Activated B cell treated with CpG ODN at 0.5 μM for 24 hours (primary cell): ENCODE measurements around the gene DLX6. TPM values are rescaled to one million over a fixed set of nuclear protein-coding genes. Genes with fewer than 3 reads are reported as not detected.

ENCODE experiments used
- ATAC-seq: fragments of 200-7000 bp; cut with Tn5 transposase; one replicate; pipeline ENCODE4 v1.10.0; 2021; ENCODE audit warnings: low read depth, mild to moderate bottlenecking, moderate library complexity
- CTCF ChIA-PET: fragments of 350-600 bp; sonication (Branson Sonifier 250); formaldehyde crosslinking; loops from one replicate; lab custom pipeline; 2021; ENCODE audit warnings: antibody characterized with exemption; lab: Charles Lee
- POLR2A ChIA-PET: fragments of 350-600 bp; sonication (Branson Sonifier 250); formaldehyde crosslinking; loops from one replicate; lab custom pipeline; 2021; ENCODE audit warnings: antibody characterized with exemption; lab: Charles Lee
- DNase-seq: peaks from one replicate; pipeline ENCODE4 v3.0.0; 2022
- H3K27ac Mint-ChIP-seq: one replicate; pipeline ENCODE4 v1.8.0; 2020; ENCODE audit warnings: mixed read lengths
- H3K27me3 Mint-ChIP-seq: one replicate; pipeline ENCODE4 v1.8.0; 2021; ENCODE audit warnings: mixed read lengths
- H3K36me3 Mint-ChIP-seq: one replicate; pipeline ENCODE4 v1.8.0; 2021; ENCODE audit warnings: low read depth, mixed read lengths
- H3K4me1 Mint-ChIP-seq: one replicate; pipeline ENCODE4 v1.8.0; 2021; ENCODE audit warnings: mixed read lengths
- H3K4me3 Mint-ChIP-seq: one replicate; pipeline ENCODE4 v1.8.0; 2020; ENCODE audit warnings: mild to moderate bottlenecking, mixed read lengths
- H3K9me3 Mint-ChIP-seq: one replicate; pipeline ENCODE4 v1.8.0; 2020; ENCODE audit warnings: mixed read lengths
- CTCF ChIP-seq: fragments of 200-600 bp; IDR thresholded peaks from one replicate; pipeline ENCODE4 v1.8.0; 2022; ENCODE audit warnings: antibody characterized with exemption, mild to moderate bottlenecking
- intact Hi-C: fragments of 100-400 bp; cut with micrococcal nuclease; formaldehyde crosslinking; loops from one replicate; pipeline ENCODE4 v1.15.1; 2024
- total RNA-seq: library from RNA; stranded (reverse); gene quantifications from 2 replicates; pipeline ENCODE4 v1.2.3, GENCODE V29; 2022

Gene DLX6
- total RNA-seq, 1 donor from 2014 or later: not detected

GRCh38 chr7:97018126-97018601, 12.8 kb downstream of the DLX6 start:
- ATAC-seq (no peak), DNase-seq (no peak)
- intact Hi-C loops: no loop called here
- H3K4me3 Mint-ChIP-seq: no peak overlapping the region
- ChIA-PET CTCF (no interaction called here), POLR2A (no interaction called here)
- no peak for TF ChIP-seq CTCF
- no peaks in the 10 kb centered on the region for H3K9me3 Mint-ChIP-seq
- no peaks in the 10 kb centered on the region for H3K36me3 Mint-ChIP-seq
- peaks cover 82% of the 10 kb centered on the region for H3K27me3 Mint-ChIP-seq
- peaks cover 8% of the 10 kb centered on the region for H3K4me1 Mint-ChIP-seq
- no peak overlapping the region for H3K27ac Mint-ChIP-seq

GRCh38 chr7:97018791-97019531, 13.6 kb downstream of the DLX6 start:
- Mint-ChIP-seq H3K27ac (no peak overlapping the region), H3K27me3 (peaks cover 82% of the 10 kb centered on the region), H3K9me3 (no peaks in the 10 kb centered on the region), H3K4me1 (peaks cover 10% of the 10 kb centered on the region), H3K4me3 (no peak overlapping the region), H3K36me3 (no peaks in the 10 kb centered on the region)
- POLR2A ChIA-PET: no interaction called here
- intact Hi-C loops: no loop called here
- CTCF ChIA-PET: no interaction called here
- DNase-seq (no peak), ATAC-seq (no peak)
- no peak for TF ChIP-seq CTCF

- intact Hi-C loops: no loop called here
- H3K27me3 Mint-ChIP-seq: peaks cover 85% of the 10 kb centered on the region
- ChIA-PET CTCF (no interaction called here), POLR2A (no interaction called here)
- no peak overlapping the region for H3K4me3 Mint-ChIP-seq
- no peak for TF ChIP-seq CTCF
- H3K36me3 Mint-ChIP-seq: no peaks in the 10 kb centered on the region
- peaks cover 11% of the 10 kb centered on the region for H3K4me1 Mint-ChIP-seq
- no peak for ATAC-seq
- H3K9me3 Mint-ChIP-seq: no peaks in the 10 kb centered on the region
- no peak overlapping the region for H3K27ac Mint-ChIP-seq
- DNase-seq: no peak
Observed at GRCh38 chr7:97019710-97020225, 14.4 kb downstream of the DLX6 start.

DNA sequence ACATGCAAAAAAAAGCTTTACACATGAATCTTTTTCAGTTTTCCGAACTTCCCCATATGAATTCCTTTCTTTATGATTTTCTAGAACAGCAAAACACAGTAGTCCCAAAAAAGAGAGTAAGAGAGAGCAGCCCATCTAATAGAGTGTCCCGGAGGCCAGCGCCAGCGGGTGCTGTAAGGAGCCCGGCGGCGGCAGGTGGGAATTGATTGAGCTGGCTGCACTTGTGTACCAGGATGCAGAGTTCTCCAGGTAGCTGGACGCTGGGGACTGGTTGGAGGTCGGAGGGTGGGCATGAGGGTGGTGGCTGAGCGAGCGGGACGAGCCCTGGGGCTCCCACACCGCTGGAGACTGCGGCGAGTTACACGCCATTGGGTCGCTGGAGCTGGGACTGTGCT, 15.2 kb downstream of the DLX6 start:
- CTCF ChIA-PET: interaction anchor here (1.5 kb wide), 1 partner anchor 945 kb away, joined by 3 read pairs; no protein-coding TSS in a partner anchor
- H3K27ac Mint-ChIP-seq: no peak overlapping the region
- ATAC-seq: no peak
- no peak overlapping the region for H3K4me3 Mint-ChIP-seq
- no peak for DNase-seq
- H3K27me3 Mint-ChIP-seq: peaks cover 84% of the 10 kb centered on the region
- H3K36me3 Mint-ChIP-seq: no peaks in the 10 kb centered on the region
- POLR2A ChIA-PET: no interaction called here
- H3K9me3 Mint-ChIP-seq: no peaks in the 10 kb centered on the region
- TF ChIP-seq CTCF: no peak
- H3K4me1 Mint-ChIP-seq: peaks cover 11% of the 10 kb centered on the region
- intact Hi-C loops: no loop called here

DNA sequence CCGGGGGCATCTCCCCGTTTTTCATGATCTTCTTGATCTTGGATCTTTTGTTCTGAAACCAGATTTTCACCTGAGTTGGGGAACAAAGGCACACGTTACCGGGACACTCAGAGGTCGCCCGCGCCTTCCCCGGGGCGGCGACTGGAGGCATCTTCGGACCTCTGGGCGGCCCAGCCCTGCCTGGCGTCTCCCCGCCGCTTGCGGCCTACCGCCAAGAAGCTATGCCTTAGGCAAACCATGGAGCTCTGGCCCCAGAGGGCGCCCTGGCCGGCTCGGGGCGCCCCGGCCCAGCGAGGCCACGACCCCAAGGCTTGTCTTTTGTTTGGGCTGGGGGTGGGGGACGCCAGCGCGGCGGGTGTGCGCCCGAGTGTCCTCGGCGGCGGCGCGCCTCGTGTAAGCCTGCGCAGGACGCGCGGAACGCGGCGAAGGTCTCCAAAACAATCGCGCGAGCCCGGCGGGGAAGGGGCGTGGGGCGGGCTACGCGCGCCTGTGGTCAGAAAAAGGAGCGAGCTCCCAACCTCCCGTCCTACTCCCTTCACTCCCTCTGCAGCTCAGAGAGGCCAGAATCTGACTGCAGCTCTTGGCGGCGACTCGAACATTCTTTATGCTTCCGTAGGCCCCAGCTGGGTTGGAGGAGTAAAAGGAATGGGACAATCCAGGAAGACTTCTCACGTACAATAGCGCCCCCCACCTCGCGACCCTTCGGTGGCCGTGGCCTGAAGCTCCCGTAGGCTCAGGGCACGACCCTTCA, 15.8 kb downstream of the DLX6 start:
- H3K4me1 Mint-ChIP-seq: peaks cover 14% of the 10 kb centered on the region
- intact Hi-C loops: no loop called here
- no peaks in the 10 kb centered on the region for H3K9me3 Mint-ChIP-seq
- H3K4me3 Mint-ChIP-seq: no peak overlapping the region
- no peak for TF ChIP-seq CTCF
- ChIA-PET POLR2A (no interaction called here), CTCF (interaction anchor here (1.5 kb wide), 1 partner anchor 946 kb away, joined by 3 read pairs; no protein-coding TSS in a partner anchor)
- no peak for ATAC-seq
- no peak overlapping the region for H3K27ac Mint-ChIP-seq
- peaks cover 84% of the 10 kb centered on the region for H3K27me3 Mint-ChIP-seq
- H3K36me3 Mint-ChIP-seq: no peaks in the 10 kb centered on the region
- no peak for DNase-seq
